ENCODE measurements around the gene RPS3. TPM values are rescaled to one million over a fixed set of nuclear protein-coding genes. Genes with fewer than 3 reads are reported as not detected.

The RPS3 gene
- total RNA-seq, 1 donor from 2014 or later: 1,332 TPM

Small RNAs within 50 kb of the gene (small RNA-seq; reads per million reads assigned to genes)
- gene SNORD15A (ENCODE audit: low replicate concordance) (not detected), gene SNORD15B (ENCODE audit: low replicate concordance) (81.4 reads per million, percentile 96 among the genes with 10 or more reads in this experiment)

Other genes starting within 250 kb of the RPS3 start
- 20.3 TPM for gene SLCO2B1, start 248.4 kb upstream of the RPS3 start, total RNA-seq
- gene TPBGL, start 158.7 kb upstream of the RPS3 start, total RNA-seq: 0.51 TPM
- 14.1 TPM for gene ARRB1, start 47.9 kb upstream of the RPS3 start, total RNA-seq
- gene KLHL35, start 33.7 kb downstream of the RPS3 start, total RNA-seq: 2.9 TPM
- gene GDPD5, start 126.4 kb downstream of the RPS3 start, total RNA-seq: 7.5 TPM
- gene SERPINH1, start 162.7 kb downstream of the RPS3 start, total RNA-seq: 687 TPM

All from tongue (tissue), 2 donors.